T-helper 9 cell (primary cell): ENCODE results near the gene SRD5A1.
"Not testable (repeated sequence)": the region's sequence is repeated elsewhere in the genome, so short reads cannot be mapped to it uniquely, and the experiment has no call there.

Source experiments
- DNase-seq: peaks from one replicate; pipeline ENCODE4 v3.0.0-alpha.2; 2020

SRD5A1 gene

DNA sequence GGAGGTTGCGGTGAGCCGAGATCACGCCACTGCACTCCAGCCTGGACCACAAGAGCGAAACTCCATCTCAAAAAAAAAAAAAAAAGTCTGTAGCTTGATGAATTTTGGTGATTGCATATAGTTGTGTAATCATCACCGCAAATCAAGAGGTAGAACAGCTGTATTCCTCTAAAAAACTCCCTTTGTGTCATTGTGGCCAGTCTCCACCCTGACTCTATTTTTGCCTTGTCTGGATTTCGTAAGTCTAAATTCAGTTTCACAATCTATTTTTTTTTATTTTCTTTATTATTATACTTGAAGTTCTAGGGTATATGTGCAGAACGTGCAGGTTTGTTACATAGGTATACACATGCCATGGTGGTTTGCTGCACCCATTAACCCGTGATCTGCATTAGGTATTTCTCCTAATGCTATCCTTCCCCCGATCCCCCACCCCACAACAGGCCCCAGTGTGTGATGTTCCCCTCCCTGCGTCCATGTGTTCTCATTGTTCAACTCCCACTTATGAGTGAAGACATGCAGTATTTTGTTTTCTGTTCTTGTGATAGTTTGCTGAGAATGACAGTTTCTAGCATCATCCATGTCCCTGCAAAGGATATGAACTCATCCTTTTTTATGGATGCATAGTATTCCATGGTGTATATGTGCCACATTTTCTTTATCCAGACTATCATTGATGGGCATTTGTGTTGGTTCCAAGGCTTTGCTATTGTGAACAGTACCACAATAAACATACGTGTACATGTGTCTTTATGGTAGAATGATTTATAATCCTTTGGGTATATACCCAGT is 12.5 kb downstream of the SRD5A1 start:
- not testable (repeated sequence) for DNase-seq

DNA sequence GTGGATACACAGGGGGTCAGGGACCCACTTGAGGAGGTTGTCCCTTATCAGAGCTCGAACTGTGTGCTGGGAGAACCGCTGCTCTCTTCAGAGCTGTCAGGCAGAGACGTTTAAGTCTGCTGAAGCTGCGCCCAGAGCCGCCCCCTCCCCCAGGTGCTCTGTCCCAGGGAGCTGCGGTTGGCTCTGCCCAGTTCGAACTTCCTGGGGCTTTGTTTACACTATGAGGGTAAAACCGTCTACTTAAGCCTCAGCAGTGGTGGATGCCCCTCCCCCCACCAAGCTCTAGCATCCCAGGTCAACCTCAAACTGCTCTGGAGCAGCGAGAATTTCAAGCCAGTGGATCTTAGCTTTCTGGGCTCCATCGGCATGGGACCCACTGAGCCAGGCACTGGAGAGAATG is 15.9 kb downstream of the SRD5A1 start:
- no peak for DNase-seq

DNA sequence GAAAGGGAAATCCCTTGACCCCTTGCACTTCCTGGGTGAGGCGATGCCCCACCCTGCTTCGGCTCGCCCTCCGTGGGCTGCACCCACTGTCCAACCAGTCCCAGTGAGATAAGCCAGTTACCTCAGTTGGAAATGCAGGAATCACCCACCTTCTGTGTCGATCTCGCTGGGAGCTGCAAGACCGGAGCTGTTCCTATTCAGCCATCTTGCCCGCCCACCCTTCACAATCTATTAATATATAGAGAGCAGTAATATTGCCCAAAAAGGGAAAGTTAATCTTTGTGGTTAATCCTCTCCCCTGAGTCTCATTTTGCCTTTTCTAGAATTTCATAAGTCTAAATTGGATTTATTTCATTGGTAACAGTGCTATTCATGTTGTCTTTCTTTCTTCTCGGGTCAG is 16.4 kb downstream of the SRD5A1 start:
- no peak for DNase-seq

DNA sequence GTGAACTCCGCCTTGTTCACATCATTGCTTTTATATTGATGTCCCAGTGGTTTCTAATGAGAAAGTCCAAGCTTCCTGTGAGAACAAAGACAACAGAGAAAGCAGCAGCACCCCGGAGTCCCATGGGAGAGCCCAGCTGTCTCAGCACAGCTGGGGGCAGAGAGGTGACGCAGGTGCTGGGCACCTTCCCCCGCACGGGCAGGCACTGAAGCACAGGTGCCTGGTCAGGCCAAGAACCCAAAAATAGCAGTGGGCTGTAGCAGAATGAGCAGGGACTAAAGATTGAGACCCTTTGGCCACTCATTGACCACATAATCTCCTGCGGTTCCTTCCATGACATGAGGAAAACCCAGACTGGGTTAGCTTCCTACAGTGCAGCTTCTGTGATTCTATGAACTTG is 18.8 kb downstream of the SRD5A1 start:
- DNase-seq: no peak

DNA sequence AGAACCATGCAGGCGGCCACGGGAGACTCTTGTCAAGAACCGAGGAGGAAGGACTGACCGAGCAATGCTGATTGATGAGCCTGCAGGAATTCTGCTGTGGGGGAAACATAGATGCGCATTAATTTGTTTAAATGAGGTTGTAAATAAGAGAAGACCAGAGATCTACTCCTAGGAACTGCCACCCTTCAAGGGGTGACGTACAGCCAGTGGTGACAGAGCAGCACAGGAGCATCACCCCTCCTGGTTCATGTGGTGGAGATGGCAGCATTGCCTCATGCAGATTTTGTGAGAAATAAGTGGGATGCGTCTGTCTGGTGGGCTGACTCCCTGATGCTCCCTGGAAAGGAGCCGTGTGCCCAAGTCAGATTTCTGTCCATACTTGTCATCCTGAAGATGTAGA is 22.2 kb downstream of the SRD5A1 start:
- DNase-seq: no peak

DNA sequence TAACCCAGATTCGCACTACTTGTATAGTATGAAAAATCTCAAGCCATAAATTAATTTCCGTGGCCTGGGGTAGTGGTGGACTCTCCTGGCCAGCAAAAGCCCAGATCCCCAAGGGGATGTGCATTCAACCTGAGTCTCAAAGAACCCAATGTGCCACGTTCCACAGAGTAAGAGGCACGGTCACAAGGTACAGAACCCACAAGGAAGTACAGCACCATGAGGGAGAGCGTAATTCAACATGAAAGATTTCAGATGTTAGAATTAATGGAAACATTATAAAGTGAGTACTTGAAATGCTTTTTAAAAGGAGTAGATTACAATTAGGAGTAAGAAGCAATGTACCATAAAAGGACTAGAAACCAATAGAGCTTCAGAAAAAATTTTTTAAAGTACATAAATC is 23.4 kb downstream of the SRD5A1 start:
- DNase-seq: no peak

DNA sequence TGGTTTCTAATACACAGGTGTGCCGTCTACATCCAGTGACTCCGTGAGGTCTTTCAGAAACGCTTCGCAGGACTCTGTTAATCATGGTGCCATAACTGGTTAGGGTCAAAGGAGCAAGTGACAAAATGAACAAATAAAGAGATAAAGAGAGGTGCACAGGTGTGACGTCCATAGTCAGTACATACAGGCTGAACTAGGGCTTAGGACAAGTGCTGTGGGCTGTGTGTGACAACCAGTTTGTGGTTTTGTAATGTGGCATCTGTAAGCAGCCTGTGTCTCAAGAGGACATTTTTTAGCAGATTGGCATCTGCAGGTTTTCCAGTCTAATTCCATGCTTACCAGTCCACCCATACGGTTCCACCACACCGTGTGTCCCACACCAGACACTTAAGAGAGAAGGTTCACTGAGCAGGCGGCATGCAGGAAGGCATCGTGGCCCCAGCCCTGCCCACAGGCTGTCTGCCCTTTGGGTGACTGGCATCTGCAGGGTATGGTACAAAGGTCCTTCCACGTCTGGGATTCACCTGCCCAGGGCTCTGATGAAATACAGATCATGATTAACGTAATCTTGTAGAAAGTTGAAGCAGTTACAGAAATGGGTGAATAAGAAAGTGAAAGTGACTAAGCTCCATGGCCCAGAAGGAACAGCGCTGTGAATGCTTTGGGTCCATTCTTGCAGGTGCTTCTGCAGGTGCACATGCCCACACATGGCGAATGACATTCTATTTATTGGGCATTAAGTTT is 26.9 kb downstream of the SRD5A1 start:
- no peak for DNase-seq

DNA sequence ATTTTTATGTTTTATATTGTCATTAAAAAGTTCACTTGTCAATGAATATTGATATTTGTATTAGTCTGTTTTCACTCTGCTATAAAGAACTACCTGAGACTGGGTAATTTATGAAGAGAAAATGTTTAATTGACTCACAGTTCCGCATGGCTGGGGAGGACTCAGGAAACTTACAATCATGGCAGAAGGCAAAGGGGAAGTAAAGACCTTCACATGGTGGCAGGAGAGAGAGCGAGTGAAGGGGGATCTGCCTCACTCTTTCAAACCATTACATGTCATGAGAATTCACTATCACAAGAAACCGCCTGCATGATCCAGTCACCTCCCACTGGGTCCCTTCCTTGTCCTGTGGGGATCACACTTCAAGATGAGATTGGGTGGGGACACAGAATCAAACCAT is 27.4 kb downstream of the SRD5A1 start:
- DNase-seq: no peak

DNA sequence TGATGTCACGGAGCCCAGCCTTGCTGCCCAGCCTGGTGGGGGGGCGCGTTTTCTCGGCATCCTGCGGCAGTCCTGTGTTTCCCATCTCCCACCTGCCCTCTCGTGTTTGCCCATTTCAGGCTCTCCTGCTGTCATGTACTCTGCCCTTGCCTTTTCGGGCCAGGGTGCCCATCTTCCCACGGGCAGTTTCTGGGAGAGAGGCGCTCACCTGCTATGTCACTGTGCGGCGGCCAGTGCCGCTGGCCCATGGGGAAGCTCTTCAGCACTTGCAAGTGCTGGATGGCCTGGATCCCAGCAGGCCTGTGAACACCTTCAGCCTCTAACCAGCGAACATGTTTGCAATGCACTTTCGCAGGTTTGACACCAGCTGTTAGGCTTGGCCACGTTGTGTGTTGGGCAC is 33.5 kb downstream of the SRD5A1 start:
- DNase-seq: no peak

DNA sequence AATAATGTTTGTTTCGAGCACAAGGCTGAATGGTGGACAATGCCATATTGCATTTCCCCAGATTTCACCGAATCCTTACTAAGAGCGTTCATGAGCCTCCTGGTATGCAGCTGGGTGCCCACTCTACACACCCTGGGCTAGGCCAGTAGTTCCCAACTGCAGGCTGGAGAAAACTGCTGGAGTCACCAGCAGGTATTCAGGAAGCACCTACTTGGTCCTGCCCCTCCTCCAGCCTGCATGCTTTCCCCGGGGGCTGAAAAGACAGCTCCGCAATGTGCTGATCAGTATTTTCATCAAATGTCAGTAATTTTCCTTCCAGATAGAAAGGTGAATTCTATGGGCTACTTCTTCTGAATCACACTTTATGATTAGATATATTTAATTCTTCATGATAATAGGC is 34.4 kb downstream of the SRD5A1 start:
- DNase-seq: no peak

DNA sequence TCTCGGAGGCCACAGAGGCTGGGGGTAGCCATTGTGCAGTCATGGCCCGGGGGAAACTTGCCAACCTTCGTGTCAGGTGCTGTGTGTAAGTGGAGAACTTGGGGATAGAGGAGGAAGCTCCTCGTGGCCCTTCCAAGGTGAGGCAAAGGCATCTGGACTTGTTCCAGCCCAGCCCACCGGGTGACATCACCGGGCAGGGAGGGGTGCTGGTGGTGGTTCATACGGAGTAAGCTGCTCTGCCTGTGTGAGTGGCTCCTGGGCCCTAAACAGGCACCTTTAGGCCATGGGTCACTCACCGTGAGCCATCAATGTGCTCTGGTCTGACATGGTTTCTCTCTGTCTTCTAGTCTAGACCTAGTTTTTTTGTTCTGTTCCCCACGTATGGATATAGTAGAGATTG is 35.5 kb downstream of the SRD5A1 start:
- not testable (repeated sequence) for DNase-seq

DNA sequence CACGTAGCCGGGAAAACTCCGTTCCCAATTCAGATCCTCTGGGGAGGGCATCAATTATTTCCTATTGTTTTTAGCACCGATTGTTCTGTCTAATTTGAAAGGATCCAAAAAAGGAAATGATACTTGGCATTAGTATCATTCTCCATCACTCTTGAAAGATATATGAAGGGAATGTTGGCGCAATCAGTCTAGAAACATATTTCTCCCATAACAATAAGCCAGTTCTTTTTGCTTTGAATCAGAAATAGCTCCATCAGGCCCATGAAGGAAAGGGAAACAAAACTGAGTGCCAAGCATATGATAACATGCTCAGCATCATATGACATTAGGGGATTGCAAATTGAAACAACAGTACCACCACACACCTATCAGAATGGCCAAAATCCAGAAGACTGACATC is 39.8 kb downstream of the SRD5A1 start:
- no peak for DNase-seq

DNA sequence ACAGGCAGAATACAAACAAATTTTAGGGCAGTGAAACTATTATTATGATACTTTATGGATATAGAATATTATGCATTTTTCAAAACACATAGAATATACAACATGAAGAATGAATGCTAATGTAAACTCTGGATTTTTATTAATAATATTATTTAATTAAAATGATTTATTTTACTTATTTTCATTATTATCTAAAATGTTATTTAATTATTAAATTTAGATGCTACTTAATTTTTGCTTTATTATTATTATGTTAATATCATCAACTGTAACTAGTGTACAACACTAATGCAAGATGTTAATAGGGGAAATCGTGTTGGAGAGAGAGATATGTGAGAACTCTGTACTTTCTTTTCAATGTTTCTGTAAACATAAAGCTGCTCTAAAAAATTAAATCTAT is 40.7 kb downstream of the SRD5A1 start:
- no peak for DNase-seq

DNA sequence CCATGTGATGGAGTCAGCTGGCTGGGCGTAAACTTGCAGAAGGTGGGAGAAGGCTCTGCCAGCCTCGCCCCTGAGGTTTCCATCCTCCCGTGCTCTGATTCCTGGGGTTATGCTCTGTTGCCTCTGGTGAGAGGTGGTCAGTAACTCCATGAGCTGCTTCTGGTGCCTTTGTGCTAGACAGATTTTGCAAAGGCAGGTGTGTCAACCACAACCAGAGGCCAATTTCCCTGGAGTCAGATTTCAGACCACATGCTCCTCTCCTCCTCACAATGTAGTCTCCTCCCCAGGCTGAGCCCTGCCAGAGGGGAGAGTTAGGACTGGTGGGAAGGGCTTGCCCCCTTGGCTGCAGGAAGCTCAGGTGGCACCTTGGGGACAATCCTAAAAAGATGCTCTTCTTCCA is 41.2 kb downstream of the SRD5A1 start:
- no peak for DNase-seq

DNA sequence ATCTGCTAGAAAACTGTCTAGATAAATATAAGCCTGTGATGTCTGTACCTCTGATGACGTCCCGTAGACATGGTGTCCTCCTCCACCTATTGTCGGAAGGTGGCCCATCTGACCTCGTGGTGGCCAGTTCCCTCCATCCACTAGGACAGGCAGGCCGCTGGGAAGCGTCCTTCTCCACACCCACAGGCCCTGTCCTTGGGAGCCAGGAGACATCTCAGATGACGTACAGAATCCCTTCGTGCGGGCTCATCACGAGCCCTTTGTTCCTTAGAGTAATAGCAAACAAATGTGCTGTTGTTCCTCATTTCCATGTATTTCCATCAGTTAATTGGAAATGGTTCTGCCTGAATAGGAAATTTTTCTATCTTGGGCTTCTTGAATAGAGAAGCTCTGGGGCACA is 41.6 kb downstream of the SRD5A1 start:
- DNase-seq: no peak

DNA sequence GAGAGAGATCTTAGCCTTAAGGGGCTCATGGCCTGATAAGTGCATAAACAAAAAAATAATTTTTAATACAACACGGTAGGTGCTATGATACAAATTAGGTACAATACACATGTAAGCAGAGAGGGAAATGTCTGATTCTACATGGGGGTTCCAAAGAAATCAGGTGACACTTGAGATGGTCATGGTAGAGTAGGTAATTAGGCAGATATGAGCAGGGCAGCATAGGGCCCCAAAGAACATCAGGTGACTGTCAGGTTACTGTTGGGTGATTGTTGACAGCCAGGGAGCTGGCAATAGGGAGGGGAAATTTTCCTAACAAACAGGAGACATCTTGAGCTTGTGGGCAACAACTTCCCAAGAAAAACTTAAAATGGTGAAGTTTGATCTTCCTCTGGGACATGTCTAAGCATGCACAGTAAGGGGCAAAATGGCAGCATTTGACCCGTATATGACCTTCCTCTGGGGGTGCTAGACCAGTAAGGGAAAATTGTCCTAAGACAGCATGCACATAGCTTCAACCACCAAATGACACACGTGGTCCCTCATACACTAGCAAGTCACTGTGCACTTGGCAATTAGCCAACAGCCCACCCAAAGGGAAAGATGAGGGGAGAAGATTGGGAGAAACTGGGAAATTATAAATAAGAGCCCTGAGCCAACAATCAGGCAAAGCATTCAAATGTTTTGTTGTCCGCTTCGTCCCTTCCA is 42.7 kb downstream of the SRD5A1 start:
- DNase-seq: no peak

DNA sequence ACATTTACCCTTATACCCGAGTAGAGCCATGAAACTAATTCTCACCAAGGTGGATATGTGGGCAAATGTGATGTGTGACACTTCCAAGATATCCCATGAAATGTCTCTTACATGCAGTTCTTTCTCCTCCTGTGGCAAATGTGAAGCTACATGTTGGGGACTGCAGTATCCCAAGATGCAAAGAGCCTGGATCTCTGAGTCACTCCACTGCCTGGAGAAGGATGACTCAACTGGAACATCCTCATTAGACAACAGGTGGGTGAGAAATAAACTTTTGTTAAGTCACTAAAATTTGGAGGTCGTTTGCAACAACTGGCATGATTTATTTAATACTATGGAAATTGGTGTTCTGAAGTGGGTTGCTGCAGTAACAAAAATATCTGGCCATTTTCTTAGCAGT is 43.5 kb downstream of the SRD5A1 start:
- no peak for DNase-seq

DNA sequence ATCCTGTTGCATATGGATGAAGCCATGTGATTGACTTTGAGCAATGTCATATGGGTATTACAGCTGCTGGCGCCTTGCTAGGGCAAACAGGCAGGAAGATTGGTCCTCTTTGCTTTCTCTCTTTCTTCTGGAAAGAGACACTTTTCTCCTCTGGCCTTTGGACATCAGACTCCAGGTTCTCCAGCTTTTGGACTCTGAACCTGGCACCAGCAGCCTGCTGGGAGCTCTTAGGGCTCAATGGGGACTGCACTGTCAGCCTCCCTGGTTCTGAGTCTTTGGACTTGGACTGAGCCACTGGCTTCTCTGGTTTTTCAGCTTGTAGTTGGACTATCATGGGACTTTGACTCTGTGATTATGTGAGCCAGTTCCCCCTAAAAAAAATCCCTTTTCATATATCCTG is 45.1 kb downstream of the SRD5A1 start:
- DNase-seq: no peak

DNA sequence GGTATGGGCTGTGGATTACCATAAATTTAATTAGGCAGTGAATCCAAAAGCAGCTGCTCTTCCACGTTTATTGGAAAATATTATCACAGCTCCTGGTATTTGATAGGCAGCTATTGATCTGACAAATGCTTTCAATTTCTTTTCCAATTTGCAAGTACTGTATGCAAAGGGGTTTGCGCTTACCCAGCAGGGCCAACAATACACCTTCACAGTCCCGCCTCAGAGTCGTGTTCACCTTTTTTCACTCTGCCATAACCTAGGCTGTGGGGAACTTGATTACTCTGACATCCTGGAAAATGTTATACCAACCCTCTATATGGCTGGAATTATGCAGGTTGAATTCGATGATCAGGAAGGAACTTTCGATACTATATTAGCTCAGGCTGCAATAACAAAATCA is 47.7 kb downstream of the SRD5A1 start:
- no peak for DNase-seq

DNA sequence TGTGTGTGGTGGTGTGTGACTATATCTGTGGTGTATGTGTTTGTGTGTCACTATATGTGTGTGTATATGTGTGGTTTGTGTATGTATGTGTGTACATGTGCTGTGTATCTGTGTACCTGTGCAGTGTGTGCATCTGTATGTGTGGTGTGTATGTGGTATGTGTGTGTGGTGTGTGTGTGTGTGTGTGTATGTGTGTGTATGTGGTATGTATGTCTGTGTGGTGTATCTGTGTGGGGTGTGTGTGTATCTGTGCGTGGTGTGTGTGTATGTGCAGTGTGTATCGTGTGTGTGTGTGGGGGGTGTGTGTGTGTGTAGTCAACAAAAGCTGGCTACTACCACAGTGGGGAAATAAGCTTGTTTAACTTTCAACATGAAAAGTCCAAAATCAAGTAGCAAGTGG is 48.4 kb downstream of the SRD5A1 start:
- no peak for DNase-seq

DNA sequence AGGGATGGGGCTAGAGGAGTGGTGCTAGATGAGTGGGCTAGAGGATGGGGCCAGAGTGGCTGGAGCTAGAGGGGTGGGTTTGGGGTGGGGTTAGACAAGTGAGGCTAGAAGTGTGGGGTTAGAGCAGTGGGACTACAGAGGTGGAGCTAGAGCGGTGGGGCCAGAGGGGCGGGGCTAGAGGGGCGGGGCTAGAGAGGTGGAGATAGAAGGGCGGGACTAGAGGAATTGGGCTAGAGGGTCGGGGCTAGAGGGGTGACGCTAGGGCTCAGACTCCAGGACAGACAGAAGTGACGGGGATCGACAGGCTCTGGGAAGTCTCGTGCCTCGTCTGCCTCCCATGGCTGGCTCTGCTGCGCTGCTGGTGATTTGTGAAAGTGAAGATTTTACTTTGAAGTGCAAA is 49.0 kb downstream of the SRD5A1 start:
- no peak for DNase-seq

DNA sequence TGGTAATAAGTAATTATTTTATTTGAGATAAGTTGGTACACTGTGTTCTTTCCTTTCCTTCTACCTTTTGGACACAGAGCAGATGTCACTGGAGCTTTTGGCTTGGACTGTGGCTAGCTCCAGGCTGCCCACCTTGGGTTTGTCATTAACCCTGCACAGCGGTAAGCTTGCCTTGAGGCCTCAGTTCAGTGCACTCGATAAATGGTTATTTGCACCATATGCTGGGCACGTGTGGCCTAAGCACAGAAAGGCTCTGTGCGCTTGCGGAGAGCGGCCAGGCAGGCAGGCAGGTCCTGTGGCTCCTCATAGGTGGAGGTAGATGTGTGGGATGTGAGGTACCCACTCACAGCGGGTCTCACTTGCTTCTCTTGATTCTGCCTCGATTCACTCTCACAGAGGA is 50.0 kb downstream of the SRD5A1 start:
- DNase-seq: no peak

DNA sequence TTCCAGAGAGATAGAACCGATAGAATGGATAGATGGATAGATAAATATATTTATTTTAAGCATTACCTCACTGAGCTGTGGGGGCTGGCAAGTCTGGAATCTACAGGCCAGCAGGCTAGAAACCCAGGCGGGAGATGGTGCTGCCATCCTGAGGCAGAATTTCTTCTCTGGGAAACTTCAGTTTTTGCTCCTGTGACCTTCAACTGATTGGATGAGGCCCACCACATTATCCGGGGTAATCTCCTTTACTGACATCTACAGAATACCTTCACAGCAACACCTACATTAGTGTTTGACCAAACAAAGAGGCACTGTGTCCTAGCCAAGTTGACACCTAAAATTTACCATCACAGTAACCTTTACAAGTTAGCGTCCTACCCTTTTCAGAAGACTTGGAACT is 50.8 kb downstream of the SRD5A1 start:
- no peak for DNase-seq

DNA sequence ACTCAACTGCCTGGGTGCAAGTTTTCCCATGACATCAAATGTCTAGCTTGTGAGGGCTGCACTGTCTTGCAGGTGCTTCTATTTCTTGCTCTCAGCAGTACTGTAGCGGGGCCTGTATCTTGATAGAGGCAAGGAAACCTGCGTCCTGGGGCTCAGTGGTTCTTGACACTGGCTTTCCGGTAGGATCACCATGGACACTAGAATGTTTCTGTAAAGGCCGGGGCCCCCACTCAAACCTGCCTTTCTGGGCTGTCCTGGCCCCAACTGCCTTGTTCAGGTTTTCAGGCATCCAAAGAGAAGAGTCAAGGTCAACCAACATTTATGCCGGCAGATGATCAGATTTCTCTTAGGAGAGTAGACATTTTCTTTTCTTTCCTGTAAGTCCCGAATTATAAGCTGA is 53.3 kb downstream of the SRD5A1 start:
- DNase-seq: no peak
